Measurements from ENCODE around the gene SUSD2. TPM values are rescaled to one million over a fixed set of nuclear protein-coding genes. Genes with fewer than 3 reads are reported as not detected.

Gene SUSD2
- total and polyA plus RNA-seq, 2 of the 8 experiments (the other 6 are each of a cell fraction or from before 2014, with no cell fraction given), result 2.0 to 4.8 TPM

GRCh38 chr22:24209687-24210086, 28.4 kb downstream of the SUSD2 start:
- H3K36me3 ChIP-seq (ENCODE audit: control insufficient read depth in 2 of 4, insufficient read depth in 4 of 4, low read length in 3 of 4), result no peaks in the 10 kb centered on the region
- peaks cover 0 to 5% (median under 1%) of the 10 kb centered on the region in 4 experiments; a peak in 1 of 7 replicates for H3K4me1 ChIP-seq (replicated peaks in 1 of 4; ENCODE audit: control insufficient read depth in 3 of 4, insufficient read depth in 4 of 4, low read length in 3 of 4)
- no peak overlapping the region for H3K14ac ChIP-seq (ENCODE audit: insufficient read length)
- no peak overlapping the region for H3K4me2 ChIP-seq (ENCODE audit: insufficient read depth in 1 of 2, low read depth in 2 of 2, low read length in 2 of 2)
- H3K79me2 ChIP-seq (ENCODE audit: control insufficient read depth in 1 of 2, insufficient read depth in 2 of 2, low read length in 2 of 2), result no peaks in the 10 kb centered on the region
- H3K18ac ChIP-seq (ENCODE audit: extremely low read depth, low read length), result no peak overlapping the region
- H3K23ac ChIP-seq (ENCODE audit: insufficient read length), result no peak overlapping the region
- no peak overlapping the region for H2BK5ac ChIP-seq (ENCODE audit: low read depth, low read length)
- H2BK12ac ChIP-seq (ENCODE audit: low read depth, low read length), result no peak overlapping the region
- H4K5ac ChIP-seq (ENCODE audit: insufficient read length, low read depth, low read length), result no peak overlapping the region
- no peak overlapping the region for H3K56ac ChIP-seq (replicated peaks; ENCODE audit: insufficient read length, low read depth, low read length)
- H4K20me1 ChIP-seq (replicated peaks in 1 of 2; ENCODE audit: control insufficient read depth in 1 of 2, insufficient read depth in 2 of 2, low read length in 2 of 2), result no peaks in the 10 kb centered on the region
- no peaks in the 10 kb centered on the region for H3K79me1 ChIP-seq (ENCODE audit: low read depth, low read length)
- no peak overlapping the region for H3K27ac ChIP-seq (ENCODE audit: low read depth, low read length)
- WGBS, 2 experiments (ENCODE audit: extremely low coverage in 1 of 2, insufficient coverage in 1 of 2, insufficient read length in 1 of 2, insufficient replicate concordance in 2 of 2, low coverage in 1 of 2, low lambda C conversion rate in 2 of 2, missing lambda C conversion rate in 1 of 2), result 88% methylated on average over 4 of the region's 4 CpGs; no CpG with 5 or more reads in 1 of the 2 experiments
- no peak overlapping the region for H2BK20ac ChIP-seq (ENCODE audit: low read length)
- no peak overlapping the region for H2AK5ac ChIP-seq (ENCODE audit: low read depth, low read length)
- TF ChIP-seq USF2 (IDR thresholded peaks at IDR 0.05; ENCODE audit: low read length), result no peak
- no peak for TF ChIP-seq JUN (IDR thresholded peaks at IDR 0.05; ENCODE audit: low read depth, low read length)
- no peak for TF ChIP-seq RAD21 (IDR thresholded peaks at IDR 0.05 in 1 of 2, conservative IDR thresholded peaks at IDR 0.05 in 1 of 2; ENCODE audit: low read depth in 2 of 2, low read length in 2 of 2)
- no peak for TF ChIP-seq KDM5A (IDR thresholded peaks at IDR 0.05; ENCODE audit: low read length)
- no peak for TF ChIP-seq BCL11A (IDR thresholded peaks at IDR 0.05; ENCODE audit: low read depth in 2 of 2, low read length in 2 of 2)
- TF ChIP-seq TAF7 (optimal IDR thresholded peaks at IDR 0.05; ENCODE audit: borderline replicate concordance, low read depth, low read length), result no peak
- no peak for TF ChIP-seq RXRA (IDR thresholded peaks at IDR 0.05; ENCODE audit: insufficient read depth, low read depth, low read length)
- TF ChIP-seq FOSL1 (IDR thresholded peaks at IDR 0.05; ENCODE audit: insufficient read depth, low read depth, low read length), result no peak
- TF ChIP-seq SP1 (IDR thresholded peaks at IDR 0.05; ENCODE audit: low read depth, low read length), result no peak
- no peak for TF ChIP-seq TEAD4 (IDR thresholded peaks at IDR 0.05; ENCODE audit: low read depth, low read length)
- TF ChIP-seq CHD1 (IDR thresholded peaks at IDR 0.05; ENCODE audit: low read depth, low read length), result no peak
- no peak for TF ChIP-seq POLR2A (IDR thresholded peaks at IDR 0.05; ENCODE audit: control extremely low read depth in 1 of 2, low read depth in 2 of 2, low read length in 2 of 2)
- TF ChIP-seq ASH2L (IDR thresholded peaks at IDR 0.05; ENCODE audit: low read length), result no peak
- no peak for TF ChIP-seq CTBP2 (IDR thresholded peaks at IDR 0.05; ENCODE audit: borderline replicate concordance, insufficient read depth, insufficient read length, low read length)
- H3K4me3 ChIP-seq (ENCODE audit: extremely low read depth in 1 of 4, insufficient read depth in 2 of 4, low read depth in 3 of 4, low read length in 4 of 4), result no peak overlapping the region
- H2AFZ ChIP-seq (ENCODE audit: low read length), result no peak overlapping the region
- H4K8ac ChIP-seq (ENCODE audit: extremely low read depth, insufficient read depth, low read length), result no peak overlapping the region
- H2BK15ac ChIP-seq (ENCODE audit: low read length), result no peak overlapping the region
- H3K9me3 ChIP-seq (ENCODE audit: insufficient read depth in 2 of 2, low read depth in 1 of 2, low read length in 1 of 2), result peaks cover 0 to 3% of the 10 kb centered on the region in 2 experiments; a peak in 2 of 4 replicates
- no peak overlapping the region for H4K91ac ChIP-seq (replicated peaks; ENCODE audit: insufficient read length, low read length)
- no peaks in the 10 kb centered on the region for H3K23me2 ChIP-seq (ENCODE audit: low read depth, low read length)
- H3K4ac ChIP-seq (replicated peaks; ENCODE audit: insufficient read length, low read depth, low read length), result no peak overlapping the region
- FAIRE-seq (no peak), DNase-seq (ENCODE audit: low read depth in 1 of 2, low spot score in 2 of 2) (no peak)
- no peak overlapping the region for H2BK120ac ChIP-seq (replicated peaks; ENCODE audit: low read depth, low read length)
- ChIA-PET POLR2A (ENCODE audit: partially characterized antibody) (no interaction called here), CTCF (ENCODE audit: partially characterized antibody) (interaction anchor here (0.6 to 3.2 kb wide), 6 partner anchors 19 to 341 kb away, joined by 3 to 17 read pairs (median 4); no protein-coding TSS in a partner anchor)
- no peak overlapping the region for H3K9ac ChIP-seq (replicated peaks in 1 of 4; ENCODE audit: extremely low read depth in 1 of 4, low read depth in 3 of 4, low read length in 3 of 4)
- H3K27me3 ChIP-seq (replicated peaks in 1 of 4; ENCODE audit: control insufficient read depth in 3 of 4, extremely low read depth in 1 of 4, insufficient read depth in 3 of 4, low read length in 3 of 4), result no peaks in the 10 kb centered on the region
